Stimulated activated naive CD4-positive, alpha-beta T cell (primary cell): ENCODE results near the gene NGRN.

ENCODE experiments used
- DNase-seq, 6 experiments: peaks; one replicate each; lab custom pipeline; 2025; lab: John Stamatoyannopoulos, UW

The NGRN gene, protein sequence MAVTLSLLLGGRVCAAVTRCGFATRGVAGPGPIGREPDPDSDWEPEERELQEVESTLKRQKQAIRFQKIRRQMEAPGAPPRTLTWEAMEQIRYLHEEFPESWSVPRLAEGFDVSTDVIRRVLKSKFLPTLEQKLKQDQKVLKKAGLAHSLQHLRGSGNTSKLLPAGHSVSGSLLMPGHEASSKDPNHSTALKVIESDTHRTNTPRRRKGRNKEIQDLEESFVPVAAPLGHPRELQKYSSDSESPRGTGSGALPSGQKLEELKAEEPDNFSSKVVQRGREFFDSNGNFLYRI

GRCh38 chr15:90265271-90266060 lies at the start of gene NGRN:
TSS of gene NGRN (plus strand) at chr15:90265672. CDS start at chr15:90265713, 41 bp downstream.
- DNase-seq: peak; percentile 82 to 92 (median 88)

- DNase-seq: no peak
These were observed 47.6 kb upstream of the NGRN start for GRCh38 chr15:90217671-90218394.

DNA sequence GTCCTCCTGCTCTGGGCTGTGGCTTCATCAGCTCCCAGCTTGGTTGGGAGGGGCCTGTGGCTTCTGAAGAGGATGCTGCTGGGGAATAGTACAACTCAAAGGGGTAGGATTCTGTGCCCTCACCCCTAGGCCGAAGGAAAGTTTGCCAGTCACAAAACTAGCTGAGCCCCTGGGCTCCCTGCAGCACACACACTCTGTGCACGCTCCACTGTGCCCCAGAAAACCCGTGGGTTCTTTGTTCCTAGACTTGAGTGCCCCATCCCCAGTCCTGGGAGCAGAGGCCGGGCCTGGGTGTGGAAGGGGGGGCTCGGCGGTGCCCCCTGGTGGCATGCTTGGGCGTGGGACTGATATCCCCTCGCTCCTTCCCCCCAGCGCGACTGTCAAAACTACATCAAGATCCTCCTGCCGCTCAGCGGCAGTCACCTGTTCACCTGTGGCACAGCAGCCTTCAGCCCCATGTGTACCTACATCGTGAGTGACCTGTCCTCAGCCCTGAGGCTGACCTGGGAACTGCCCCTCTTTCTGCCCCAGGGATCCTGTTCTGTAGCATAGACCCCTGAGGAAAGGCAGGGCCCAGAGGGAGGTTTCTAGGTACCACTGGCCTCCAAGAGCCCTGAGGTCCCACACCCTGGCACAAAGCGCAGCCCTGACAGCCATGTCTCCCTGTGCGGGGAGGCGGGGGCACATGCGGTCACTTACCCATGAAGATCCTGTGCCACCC lies 45.9 kb upstream of the NGRN start:
- DNase-seq: peak; percentile 19 to 67 (median 56)

- no peak for DNase-seq
These were observed 44.1 kb upstream of the NGRN start for GRCh38 chr15:90221246-90221900.

GRCh38 chr15:90222547-90222946 lies 42.9 kb upstream of the NGRN start:
- DNase-seq: no peak

- no peak for DNase-seq
These were observed 41.9 kb upstream of the NGRN start for GRCh38 chr15:90223441-90224165.

DNA sequence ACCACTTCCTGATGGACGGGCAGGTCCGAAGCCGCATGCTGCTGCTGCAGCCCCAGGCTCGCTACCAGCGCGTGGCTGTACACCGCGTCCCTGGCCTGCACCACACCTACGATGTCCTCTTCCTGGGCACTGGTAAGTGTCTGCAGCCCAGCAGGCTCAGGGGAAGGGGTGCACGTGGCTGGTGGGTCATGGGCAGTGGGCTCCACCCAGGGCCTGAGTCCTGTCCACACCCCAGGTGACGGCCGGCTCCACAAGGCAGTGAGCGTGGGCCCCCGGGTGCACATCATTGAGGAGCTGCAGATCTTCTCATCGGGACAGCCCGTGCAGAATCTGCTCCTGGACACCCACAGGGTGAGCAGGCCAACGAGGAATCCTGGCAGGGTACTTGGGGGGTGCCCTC lies 40.4 kb upstream of the NGRN start:
- no peak for DNase-seq

- DNase-seq: no peak
These were observed 39.8 kb upstream of the NGRN start for GRCh38 chr15:90225504-90226234.

DNA sequence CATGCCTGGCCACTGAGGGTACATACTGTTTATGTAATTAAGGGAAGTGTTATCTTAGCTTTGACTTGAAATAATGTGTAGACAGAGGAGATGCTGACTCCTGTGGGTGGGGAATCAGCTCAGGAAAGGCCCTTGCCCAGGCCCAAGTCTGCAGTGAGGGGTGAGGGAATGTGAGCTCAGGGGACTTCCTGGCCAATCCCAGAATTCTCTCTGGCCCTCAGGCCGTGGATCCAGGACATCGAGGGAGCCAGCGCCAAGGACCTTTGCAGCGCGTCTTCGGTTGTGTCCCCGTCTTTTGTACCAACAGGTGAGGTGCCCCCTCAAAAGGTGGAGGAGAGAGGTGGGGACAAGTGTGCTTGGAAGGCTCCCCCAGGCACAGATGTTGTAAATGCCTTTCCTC lies 38.1 kb upstream of the NGRN start:
- DNase-seq: no peak

- no peak for DNase-seq
These were observed 37.4 kb upstream of the NGRN start for GRCh38 chr15:90227816-90228772.

GRCh38 chr15:90228960-90229359 lies 36.5 kb upstream of the NGRN start:
- peak in 1 of 6 experiments; percentile 7 for DNase-seq

- no peak for DNase-seq
These were observed 35.4 kb upstream of the NGRN start for GRCh38 chr15:90230071-90230494.

DNA sequence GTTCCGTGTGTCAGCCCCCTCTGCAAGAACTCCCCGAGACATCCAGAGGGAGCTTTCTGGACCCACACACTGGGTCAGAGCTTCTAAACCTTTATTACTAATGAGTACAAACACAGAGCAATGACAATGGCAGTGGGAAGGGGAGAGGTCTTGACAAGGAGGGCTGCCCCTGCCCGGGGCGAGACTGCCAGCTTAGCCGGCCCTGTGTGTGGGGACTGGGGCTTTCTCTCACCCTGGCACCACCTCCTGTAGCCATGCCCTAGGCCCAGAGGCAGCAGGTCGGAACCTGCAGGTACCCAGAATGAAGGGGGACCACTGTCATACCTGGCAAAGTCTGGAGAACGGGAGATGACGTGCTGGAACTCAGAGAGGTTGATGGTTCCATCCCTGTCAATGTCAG lies 34.9 kb upstream of the NGRN start:
- no peak for DNase-seq

DNA sequence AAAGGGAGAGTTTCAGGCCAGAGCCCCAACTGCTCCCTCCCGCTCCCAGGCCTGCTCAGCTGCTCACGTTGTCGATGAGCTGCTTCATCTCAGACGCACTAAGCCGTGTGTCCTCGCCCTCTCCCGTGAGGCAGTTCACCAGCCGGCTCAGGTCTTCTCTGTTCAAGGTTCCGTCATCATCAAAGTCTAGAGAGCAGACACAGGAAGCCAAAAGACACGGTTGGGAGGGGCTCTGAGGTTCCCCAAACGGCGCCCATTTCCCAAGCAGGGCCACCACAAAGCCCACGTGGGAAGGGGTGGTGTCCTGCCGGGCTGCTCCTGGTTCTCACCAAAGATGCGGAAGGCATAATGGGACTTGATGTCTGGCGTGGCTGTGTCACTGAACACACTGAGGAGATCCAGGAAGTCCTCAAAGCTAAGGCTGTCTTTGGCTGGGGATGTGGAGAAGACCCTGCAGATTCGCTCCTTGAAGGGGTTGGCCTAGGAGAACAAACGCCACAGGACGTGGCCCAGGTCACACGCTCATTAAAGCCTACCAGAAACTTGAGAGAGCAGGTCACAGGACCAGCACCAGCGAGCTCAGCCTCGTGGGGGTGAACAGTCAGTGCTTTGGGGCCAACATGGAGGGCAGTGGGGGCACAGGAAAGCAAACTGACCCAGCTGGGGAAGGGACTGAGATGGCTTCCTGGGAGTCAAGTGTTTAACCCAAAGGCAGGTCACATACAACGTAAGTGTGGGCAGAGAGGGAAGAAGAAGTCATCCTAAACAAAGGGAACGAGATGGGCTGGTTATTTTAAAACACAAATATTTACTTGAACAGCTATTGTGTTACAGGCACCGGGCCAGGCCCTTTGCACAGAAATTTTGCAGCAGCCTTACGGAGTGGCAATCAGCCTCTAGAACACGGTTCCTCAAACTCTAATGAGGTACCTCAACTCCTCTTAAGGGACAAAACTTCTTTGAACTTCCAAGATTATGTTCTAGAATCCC lies 34.1 kb upstream of the NGRN start:
- DNase-seq: peak; percentile 69 to 89 (median 82)

- peak in 2 of 6 experiments; percentile 9 to 14 for DNase-seq
These were observed 33.3 kb upstream of the NGRN start for GRCh38 chr15:90232196-90232595.

DNA sequence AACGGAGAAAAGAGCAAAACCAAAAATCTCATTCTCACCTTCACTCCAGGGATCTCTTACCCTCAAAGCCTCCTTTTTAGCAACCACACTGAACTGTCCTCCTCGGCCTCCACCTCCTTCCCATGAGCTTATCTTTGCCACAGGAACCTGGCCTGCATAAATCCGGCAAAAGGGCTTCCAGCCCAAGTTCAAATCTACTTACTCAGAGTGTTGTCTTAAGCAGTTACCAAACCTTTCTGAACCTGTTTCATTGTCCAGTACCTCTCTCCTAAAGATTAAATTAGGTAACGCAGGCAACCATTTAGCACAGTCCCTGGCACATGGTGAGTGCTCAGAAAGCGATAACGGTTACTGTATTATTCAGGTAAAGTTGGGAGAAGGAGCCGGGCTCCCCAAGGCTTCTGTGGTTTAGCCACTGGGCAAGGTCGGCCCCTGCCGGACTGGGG lies 32.5 kb upstream of the NGRN start:
- peak in 3 of 6 experiments; percentile 30 to 60 (median 54) for DNase-seq

DNA sequence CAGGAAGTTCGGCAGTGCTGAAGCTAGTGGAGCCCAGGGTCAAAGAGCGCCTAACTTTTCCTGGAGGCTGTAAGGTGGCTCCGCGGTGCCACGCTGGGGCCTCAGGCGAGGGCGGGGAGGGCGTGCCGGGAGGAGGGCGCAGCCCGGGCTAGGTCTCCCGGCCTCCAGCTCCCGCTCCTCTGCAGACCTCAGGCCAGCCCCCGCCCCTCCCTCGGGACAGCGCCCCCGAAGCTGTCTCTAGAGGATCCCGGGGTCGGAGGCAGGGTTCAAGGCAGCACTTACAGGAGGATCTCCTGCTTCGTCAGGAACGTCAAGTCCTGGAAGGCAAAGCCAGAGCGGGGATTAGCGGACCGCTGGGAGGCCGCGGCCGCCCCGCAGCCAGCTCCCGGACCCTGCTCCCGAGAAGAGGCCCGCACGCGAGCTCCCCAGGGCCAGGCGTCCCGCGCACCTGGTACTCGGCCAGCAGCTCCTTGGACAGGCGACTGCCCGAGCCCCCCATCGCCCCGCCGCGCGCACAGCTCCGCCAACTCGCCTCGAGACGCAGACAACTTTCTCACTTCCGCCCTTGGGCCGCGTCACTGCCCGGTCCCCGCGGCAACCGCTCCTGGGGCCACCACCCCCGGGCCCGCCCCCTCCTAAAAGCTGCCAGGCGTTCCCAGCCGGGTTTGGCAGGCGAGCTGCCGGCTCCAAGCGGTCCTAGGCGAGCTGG lies 31.9 kb upstream of the NGRN start, which contains the start of gene CIB1:
Gene CIB1 (minus strand): TSS at position 555 of the 709 bp plus-strand sequence. CDS start 56 bp downstream, at position 499.
- peak in 5 of 6 experiments; percentile 34 to 98 (median 90) for DNase-seq
